Natural killer cell (primary cell): ENCODE data around the gene SOCS2. TPM values are rescaled to one million over a fixed set of nuclear protein-coding genes. Genes with fewer than 3 reads are reported as not detected.
A peak's percentile ranks its signal among the peaks of the same experiment; 100 is the strongest.

Experiments used
- ATAC-seq, 3 donors: fragments of 150-1000 bp in 2 of 3; fragments of 200-7000 bp in 1 of 3; cut with Tn5 transposase; 1 replicate in 1 of 3; 2 replicates in 2 of 3; pipeline ENCODE4 v1.10.0; 2021; ENCODE audit warnings: mild to moderate bottlenecking in 2 of 3, moderate library complexity in 2 of 3
- DNase-seq, 2 donors: peaks; one replicate each; pipeline versions ENCODE4 v3.0.0 to v3.0.0-alpha.2; 2013 to 2021; ENCODE audit warnings: mixed read lengths in 1 of 2
- H3K27ac ChIP-seq: one replicate; pipeline ENCODE4 v1.5.1; 2013; ENCODE audit warnings: mild to moderate bottlenecking, low read length
- H3K27me3 ChIP-seq: one replicate; pipeline ENCODE4 v1.6.1; 2013; ENCODE audit warnings: low read length; ENCODE audit not compliant: control insufficient read depth, insufficient read depth
- H3K36me3 ChIP-seq: one replicate; pipeline ENCODE4 v1.6.1; 2013; ENCODE audit warnings: low read length; ENCODE audit not compliant: control insufficient read depth, insufficient read depth
- H3K4me1 ChIP-seq: one replicate; pipeline ENCODE4 v1.6.1; 2013; ENCODE audit warnings: low read length; ENCODE audit not compliant: control insufficient read depth, insufficient read depth
- H3K4me3 ChIP-seq: one replicate; pipeline ENCODE4 v1.5.1; 2013; ENCODE audit warnings: low read length
- H3K9me3 ChIP-seq: one replicate; pipeline ENCODE4 v1.6.1; 2013; ENCODE audit warnings: low read length; ENCODE audit not compliant: control insufficient read depth, insufficient read depth
- H3K27ac Mint-ChIP-seq, 2 donors: one replicate each; pipeline ENCODE4 v1.8.0; 2022; ENCODE audit warnings: mild to moderate bottlenecking in 2 of 2, mixed read lengths in 2 of 2, moderate library complexity in 1 of 2
- H3K27me3 Mint-ChIP-seq, 2 donors: one replicate each; pipeline ENCODE4 v1.8.0; 2022; ENCODE audit warnings: low read depth in 2 of 2, mixed read lengths in 2 of 2
- H3K36me3 Mint-ChIP-seq: one replicate; pipeline ENCODE4 v1.8.0; 2022; ENCODE audit warnings: mixed read lengths
- H3K4me1 Mint-ChIP-seq, 2 donors: one replicate each; pipeline ENCODE4 v1.8.0; 2022; ENCODE audit warnings: mixed read lengths in 2 of 2
- H3K4me3 Mint-ChIP-seq: one replicate; pipeline ENCODE4 v1.8.0; 2022; ENCODE audit warnings: mild to moderate bottlenecking, moderate library complexity, mixed read lengths
- H3K9me3 Mint-ChIP-seq, 2 donors: one replicate each; pipeline ENCODE4 v1.8.0; 2022; ENCODE audit warnings: mixed read lengths in 2 of 2
- CTCF ChIP-seq: fragments of 200-600 bp; IDR thresholded peaks from one replicate; pipeline ENCODE4 v1.8.0; 2022; ENCODE audit warnings: antibody characterized with exemption
- WGBS: methylation state at CpG from one replicate; pipeline ENCODE4 v1.1.7; 2013; ENCODE audit warnings: missing lambda C conversion rate; ENCODE audit not compliant: insufficient coverage; 5-methylcytosine and 5-hydroxymethylcytosine counted together
- intact Hi-C: fragments of 100-400 bp; cut with micrococcal nuclease; formaldehyde crosslinking; loops from one replicate; pipeline ENCODE4 v1.14.2; 2022
- total RNA-seq, 4 donors: library from RNA; stranded (reverse); fragments of 120-200 nt in 1 of 4; gene quantifications; one replicate each; pipeline versions ENCODE4 v1.2.3 to v1.2.4, GENCODE V29; 2013 to 2022

SOCS2 gene
- total RNA-seq, 3 donors from 2014 or later (not counting 1 experiment from before 2014, with no cell fraction given): 13.9 to 110 (median 26.7) TPM

DNA sequence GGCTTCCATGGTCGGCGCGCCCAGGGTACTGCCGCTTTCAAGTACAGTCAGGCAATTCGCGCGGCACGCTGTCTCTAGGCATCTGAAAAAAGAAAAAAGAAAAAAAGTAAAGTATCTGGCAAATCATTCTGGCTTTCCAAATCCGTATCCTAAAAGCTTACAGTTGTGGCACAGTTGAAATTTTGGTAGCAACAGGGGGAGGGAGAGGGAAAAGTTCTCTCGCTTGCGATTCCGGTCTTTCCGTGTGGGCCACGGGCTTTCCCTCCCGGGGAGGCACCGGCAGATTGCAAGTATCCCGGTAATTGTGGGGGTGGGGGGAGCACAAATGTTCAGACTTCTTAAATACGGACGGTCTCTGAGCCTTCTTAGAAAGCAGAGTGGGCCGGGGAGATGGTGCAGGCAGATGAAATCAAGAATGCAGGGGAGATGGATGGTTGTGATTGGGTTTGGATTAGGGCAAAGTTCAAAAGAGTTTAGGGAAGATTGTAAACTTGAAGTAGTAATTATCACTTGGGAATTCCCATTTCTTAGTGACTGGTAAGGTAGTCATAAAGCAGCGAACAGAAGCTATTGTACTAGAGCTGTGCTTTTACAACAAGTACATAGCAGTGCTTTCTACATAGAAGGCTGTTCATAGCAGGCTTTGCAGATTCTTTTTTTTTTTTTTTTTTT lies 1.2 kb downstream of the SOCS2 start:
- Mint-ChIP-seq H3K27ac (peak overlapping the region; percentile 2 to 85), H3K4me1 (peaks cover 39 to 52% of the 10 kb centered on the region in 2 donors), H3K36me3 (peaks cover 2% of the 10 kb centered on the region), H3K4me3 (peak overlapping the region; percentile 96), H3K27me3 (peaks cover 0 to 4% of the 10 kb centered on the region in 2 donors), H3K9me3 (no peaks in the 10 kb centered on the region)
- ATAC-seq (no peak), DNase-seq (no peak)
- no peak for TF ChIP-seq CTCF
- Histone ChIP-seq H3K27me3 (peaks cover 5% of the 10 kb centered on the region), H3K9me3 (no peaks in the 10 kb centered on the region), H3K4me3 (no peak overlapping the region), H3K4me1 (peaks cover 26% of the 10 kb centered on the region), H3K36me3 (peaks cover 11% of the 10 kb centered on the region), H3K27ac (no peak overlapping the region)
- intact Hi-C loops: loop anchor here (5.0 kb wide), 1 partner anchor 646 kb away; the partner anchor contains the start of gene EEA1
- WGBS: 43% methylated on average over 21 of the region's 21 CpGs

DNA sequence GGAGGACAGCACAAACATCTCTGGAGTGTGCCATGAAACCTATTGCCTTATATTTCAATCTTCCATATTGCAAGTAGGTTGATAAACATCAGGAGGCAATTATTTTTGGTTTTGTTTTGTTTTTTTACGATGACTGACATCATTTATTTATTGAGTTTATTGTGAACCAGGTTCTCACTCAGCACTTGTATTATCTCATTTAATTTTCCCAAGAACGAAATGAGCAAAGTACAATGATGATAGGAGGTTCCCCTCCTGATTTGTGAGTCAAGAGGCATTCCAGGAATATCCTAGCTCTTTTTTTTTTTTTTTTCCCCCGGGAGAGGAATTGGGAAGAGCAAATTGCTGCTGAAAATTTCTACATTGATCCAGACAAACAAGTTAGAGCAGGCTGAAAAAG lies 4.7 kb downstream of the SOCS2 start:
- WGBS: 44% methylated on average over 2 of the region's 3 CpGs
- Mint-ChIP-seq H3K27me3 (peaks cover 0 to 3% of the 10 kb centered on the region in 2 donors), H3K27ac (no peak overlapping the region), H3K4me3 (no peak overlapping the region), H3K36me3 (peaks cover 26% of the 10 kb centered on the region), H3K4me1 (peaks cover 65 to 66% of the 10 kb centered on the region in 2 donors), H3K9me3 (no peaks in the 10 kb centered on the region)
- intact Hi-C loops: no loop called here
- DNase-seq: no peak
- ATAC-seq: no peak
- H3K36me3 ChIP-seq: peaks cover 11% of the 10 kb centered on the region
- H3K4me1 ChIP-seq: peaks cover 16% of the 10 kb centered on the region
- peaks cover 5% of the 10 kb centered on the region for H3K27me3 ChIP-seq
- H3K27ac ChIP-seq: no peak overlapping the region
- no peak overlapping the region for H3K4me3 ChIP-seq
- no peak for TF ChIP-seq CTCF
- no peaks in the 10 kb centered on the region for H3K9me3 ChIP-seq

DNA sequence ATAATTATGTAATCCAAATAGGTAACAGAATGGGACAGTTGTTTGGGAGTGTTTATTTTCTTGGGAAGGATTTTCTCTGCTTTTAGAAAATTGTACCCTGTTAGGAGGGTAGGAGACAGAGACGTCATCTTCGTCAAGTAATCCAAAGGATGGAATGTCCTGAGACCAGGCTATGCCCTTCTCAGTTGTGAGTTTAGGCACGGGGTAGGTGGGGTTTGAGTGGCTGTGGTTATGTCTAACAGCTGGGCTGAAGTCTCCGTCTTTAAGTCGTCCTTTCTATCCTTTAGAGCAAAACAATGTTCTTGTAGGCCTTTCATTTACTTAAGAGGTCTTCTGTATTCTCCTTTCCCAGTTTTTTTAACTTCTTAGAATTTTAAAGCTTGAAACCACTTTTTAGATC lies 5.7 kb downstream of the SOCS2 start:
- peaks cover 55 to 58% of the 10 kb centered on the region in 2 donors for H3K4me1 Mint-ChIP-seq
- WGBS: 75% methylated on average over 5 of the region's 5 CpGs
- H3K36me3 Mint-ChIP-seq: peaks cover 27% of the 10 kb centered on the region
- no peaks in the 10 kb centered on the region for H3K27me3 ChIP-seq
- no peaks in the 10 kb centered on the region for H3K9me3 ChIP-seq
- no peak overlapping the region for H3K4me3 ChIP-seq
- peaks cover 6% of the 10 kb centered on the region for H3K4me1 ChIP-seq
- peak overlapping the region in 1 of 2 donors; percentile 17 for H3K27ac Mint-ChIP-seq
- H3K27ac ChIP-seq: no peak overlapping the region
- H3K4me3 Mint-ChIP-seq: no peak overlapping the region
- intact Hi-C loops: no loop called here
- H3K27me3 Mint-ChIP-seq: no peaks in the 10 kb centered on the region
- no peak for DNase-seq
- H3K9me3 Mint-ChIP-seq: no peaks in the 10 kb centered on the region
- H3K36me3 ChIP-seq: peaks cover 11% of the 10 kb centered on the region
- TF ChIP-seq CTCF: no peak
- no peak for ATAC-seq

DNA sequence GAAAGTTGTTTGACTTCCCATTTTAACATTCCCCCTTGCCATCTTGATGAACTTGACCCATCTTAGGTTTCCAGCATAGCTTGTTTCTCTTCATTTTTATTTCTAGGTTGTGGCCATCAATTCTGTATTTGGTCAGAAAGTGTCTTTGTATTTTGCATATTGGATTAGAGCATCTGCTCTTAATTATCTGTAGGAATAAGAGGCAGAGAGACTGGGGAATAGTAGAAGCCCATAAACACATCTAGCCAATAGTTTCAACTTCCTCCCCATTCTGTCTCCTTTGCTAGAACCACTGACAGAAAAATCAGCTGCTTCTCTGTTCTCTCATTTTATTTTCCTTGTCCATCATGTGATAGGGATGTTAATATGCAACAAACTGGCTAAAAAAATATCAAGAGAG lies 8.2 kb downstream of the SOCS2 start:
- DNase-seq (no peak), ATAC-seq (no peak)
- no peaks in the 10 kb centered on the region for H3K9me3 ChIP-seq
- intact Hi-C loops: no loop called here
- Mint-ChIP-seq H3K9me3 (no peaks in the 10 kb centered on the region), H3K27ac (no peak overlapping the region), H3K36me3 (peaks cover 27% of the 10 kb centered on the region), H3K4me1 (peaks cover 38 to 39% of the 10 kb centered on the region in 2 donors), H3K27me3 (no peaks in the 10 kb centered on the region), H3K4me3 (no peak overlapping the region)
- peaks cover 3% of the 10 kb centered on the region for H3K36me3 ChIP-seq
- no peak overlapping the region for H3K27ac ChIP-seq
- TF ChIP-seq CTCF: no peak
- no peaks in the 10 kb centered on the region for H3K27me3 ChIP-seq
- H3K4me3 ChIP-seq: no peak overlapping the region
- H3K4me1 ChIP-seq: no peaks in the 10 kb centered on the region
